Osteoblast (primary cell): Measurements from ENCODE around the gene CBX1. TPM values are rescaled to one million over a fixed set of nuclear protein-coding genes. Genes with fewer than 3 reads are reported as not detected.

Experiments
- DNase-seq: peaks from one replicate; pipeline ENCODE4 v3.0.0; 2011; ENCODE audit warnings: low spot score, mixed read lengths; ENCODE audit not compliant: insufficient read length; ENCODE audit errors: missing footprints
- H2AFZ ChIP-seq: 2 replicates; pipeline ENCODE4 v1.6.0; 2011; ENCODE audit warnings: mild to moderate bottlenecking, low read length
- H3K27ac ChIP-seq: 2 replicates; pipeline ENCODE4 v1.5.1; 2011; ENCODE audit warnings: mild to moderate bottlenecking, low read depth, low read length, moderate library complexity
- H3K27me3 ChIP-seq: 2 replicates; pipeline ENCODE4 v1.6.0; 2012; ENCODE audit warnings: mild to moderate bottlenecking, control low read depth, inconsistent platforms, low read length, moderate library complexity; ENCODE audit not compliant: insufficient read depth
- H3K36me3 ChIP-seq: 2 replicates; pipeline ENCODE4 v1.5.1; 2011; ENCODE audit warnings: mild to moderate bottlenecking, low read length, control low read depth, moderate library complexity; ENCODE audit not compliant: insufficient read depth
- H3K4me1 ChIP-seq: 2 replicates; pipeline ENCODE4 v1.5.1; 2011; ENCODE audit warnings: mild to moderate bottlenecking, low read length, control low read depth, moderate library complexity; ENCODE audit not compliant: insufficient read depth
- H3K4me2 ChIP-seq: 2 replicates; pipeline ENCODE4 v1.6.0; 2011; ENCODE audit warnings: mild to moderate bottlenecking, low read length; ENCODE audit not compliant: insufficient read depth
- H3K4me3 ChIP-seq: fragments of 200-600 bp; sonication (generic); 3 replicates; pipeline ENCODE4 v1.5.1; 2012; ENCODE audit warnings: mild to moderate bottlenecking, low read length, inconsistent platforms; ENCODE audit not compliant: insufficient read depth
- H3K79me2 ChIP-seq: 2 replicates; pipeline ENCODE4 v1.6.0; 2012; ENCODE audit warnings: mild to moderate bottlenecking, low read length, control low read depth, inconsistent platforms; ENCODE audit not compliant: insufficient read depth
- H3K9me3 ChIP-seq: 2 replicates; pipeline ENCODE4 v1.5.1; 2011; ENCODE audit warnings: low read depth, low read length, control low read depth
- H4K20me1 ChIP-seq: 2 replicates; pipeline ENCODE4 v1.6.0; 2012; ENCODE audit warnings: mild to moderate bottlenecking, low read length, control low read depth; ENCODE audit not compliant: insufficient read depth
- total RNA-seq: library from RNA; depleted of rRNA; stranded (reverse); fragments of >200 nt; gene quantifications from 2 replicates; pipeline ENCODE4 v1.2.3, GENCODE V29; 2012
- TF ChIP-seq, protein P1 (sequence below): IDR thresholded peaks from 2 replicates; pipeline ENCODE4 v1.5.1; 2011; ENCODE audit warnings: mild to moderate bottlenecking, low read depth, low read length, moderate library complexity; ENCODE audit errors: extremely low read depth

Gene CBX1
- total RNA-seq, 1 donor, result 30.0 TPM

DNA sequence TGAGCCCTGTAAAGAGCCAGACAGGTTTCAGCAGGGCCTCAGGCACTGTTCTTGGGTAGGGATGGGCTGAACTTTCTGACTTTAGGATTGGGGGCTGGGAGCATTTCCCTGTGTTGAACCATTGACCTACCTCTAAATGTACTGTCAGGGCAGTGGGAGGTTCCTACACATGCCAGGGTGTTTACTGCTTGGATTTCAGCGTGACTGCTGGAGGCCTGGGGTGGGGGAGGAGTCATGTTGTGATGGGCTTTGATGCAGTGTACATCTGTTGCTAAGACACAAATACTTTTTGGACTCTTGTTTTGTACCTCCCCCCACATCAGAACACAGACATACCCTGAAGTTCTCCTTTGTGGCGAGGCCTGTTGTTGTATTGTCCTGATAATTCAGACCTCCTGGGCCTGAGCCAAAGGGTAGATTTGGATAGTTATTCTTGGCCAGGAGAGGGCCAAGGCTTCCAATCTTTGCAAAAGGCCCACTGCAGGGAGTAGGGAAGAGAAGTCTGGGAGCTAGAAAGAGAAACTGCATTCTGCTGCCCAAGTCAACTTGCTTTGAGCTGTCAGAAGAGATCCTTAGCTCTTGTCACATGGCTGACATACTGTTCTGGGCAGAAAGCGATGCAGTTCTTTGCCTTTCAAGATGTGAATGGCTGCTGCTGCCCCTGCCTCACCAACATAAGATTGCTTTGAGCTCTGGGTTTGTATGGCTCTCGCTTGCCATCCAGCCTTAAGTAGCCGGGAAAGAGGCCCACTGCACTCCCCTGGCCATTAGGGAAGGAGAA is 49.4 kb downstream of the CBX1 start:
- Histone ChIP-seq H3K4me1 (peaks cover 65% of the 10 kb centered on the region), H3K9me3 (no peaks in the 10 kb centered on the region), H4K20me1 (peaks cover 54% of the 10 kb centered on the region), H3K36me3 (peaks cover 26% of the 10 kb centered on the region), H2AFZ (no peak overlapping the region), H3K4me2 (peak overlapping the region; percentile 100), H3K27me3 (no peaks in the 10 kb centered on the region), H3K4me3 (peak overlapping the region; percentile 84), H3K27ac (peak overlapping the region; percentile 96), H3K79me2 (peaks cover 82% of the 10 kb centered on the region)
- peak; percentile 92 for DNase-seq
- TF ChIP-seq, protein P1, sequence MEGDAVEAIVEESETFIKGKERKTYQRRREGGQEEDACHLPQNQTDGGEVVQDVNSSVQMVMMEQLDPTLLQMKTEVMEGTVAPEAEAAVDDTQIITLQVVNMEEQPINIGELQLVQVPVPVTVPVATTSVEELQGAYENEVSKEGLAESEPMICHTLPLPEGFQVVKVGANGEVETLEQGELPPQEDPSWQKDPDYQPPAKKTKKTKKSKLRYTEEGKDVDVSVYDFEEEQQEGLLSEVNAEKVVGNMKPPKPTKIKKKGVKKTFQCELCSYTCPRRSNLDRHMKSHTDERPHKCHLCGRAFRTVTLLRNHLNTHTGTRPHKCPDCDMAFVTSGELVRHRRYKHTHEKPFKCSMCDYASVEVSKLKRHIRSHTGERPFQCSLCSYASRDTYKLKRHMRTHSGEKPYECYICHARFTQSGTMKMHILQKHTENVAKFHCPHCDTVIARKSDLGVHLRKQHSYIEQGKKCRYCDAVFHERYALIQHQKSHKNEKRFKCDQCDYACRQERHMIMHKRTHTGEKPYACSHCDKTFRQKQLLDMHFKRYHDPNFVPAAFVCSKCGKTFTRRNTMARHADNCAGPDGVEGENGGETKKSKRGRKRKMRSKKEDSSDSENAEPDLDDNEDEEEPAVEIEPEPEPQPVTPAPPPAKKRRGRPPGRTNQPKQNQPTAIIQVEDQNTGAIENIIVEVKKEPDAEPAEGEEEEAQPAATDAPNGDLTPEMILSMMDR, result peak; percentile 23

DNA sequence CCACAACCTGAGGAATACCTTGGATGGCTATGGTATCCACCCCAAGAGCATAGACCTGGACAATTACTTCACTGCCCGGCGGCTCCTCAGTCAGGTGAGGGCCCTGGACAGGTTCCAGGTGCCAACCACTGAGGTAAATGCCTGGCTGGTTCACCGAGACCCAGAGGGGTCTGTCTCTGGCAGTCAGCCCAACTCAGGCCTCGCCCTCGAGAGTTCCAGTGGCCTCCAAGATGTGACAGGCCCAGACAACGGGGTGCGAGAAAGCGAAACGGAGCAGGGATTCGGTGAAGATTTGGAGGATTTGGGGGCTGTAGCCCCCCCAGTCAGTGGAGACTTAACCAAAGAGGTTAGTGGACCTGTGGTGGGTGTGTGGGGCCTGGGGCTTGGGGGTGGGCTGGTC is 50.0 kb downstream of the CBX1 start:
- Histone ChIP-seq H2AFZ (no peak overlapping the region), H3K79me2 (peaks cover 82% of the 10 kb centered on the region), H3K36me3 (peaks cover 20% of the 10 kb centered on the region), H3K27me3 (no peaks in the 10 kb centered on the region), H3K27ac (peak overlapping the region; percentile 96), H3K4me3 (peak overlapping the region; percentile 84), H3K4me2 (peak overlapping the region; percentile 100), H4K20me1 (peaks cover 52% of the 10 kb centered on the region), H3K4me1 (peaks cover 71% of the 10 kb centered on the region), H3K9me3 (no peaks in the 10 kb centered on the region)
- TF ChIP-seq, protein P1, result no peak
- DNase-seq, result no peak

DNA sequence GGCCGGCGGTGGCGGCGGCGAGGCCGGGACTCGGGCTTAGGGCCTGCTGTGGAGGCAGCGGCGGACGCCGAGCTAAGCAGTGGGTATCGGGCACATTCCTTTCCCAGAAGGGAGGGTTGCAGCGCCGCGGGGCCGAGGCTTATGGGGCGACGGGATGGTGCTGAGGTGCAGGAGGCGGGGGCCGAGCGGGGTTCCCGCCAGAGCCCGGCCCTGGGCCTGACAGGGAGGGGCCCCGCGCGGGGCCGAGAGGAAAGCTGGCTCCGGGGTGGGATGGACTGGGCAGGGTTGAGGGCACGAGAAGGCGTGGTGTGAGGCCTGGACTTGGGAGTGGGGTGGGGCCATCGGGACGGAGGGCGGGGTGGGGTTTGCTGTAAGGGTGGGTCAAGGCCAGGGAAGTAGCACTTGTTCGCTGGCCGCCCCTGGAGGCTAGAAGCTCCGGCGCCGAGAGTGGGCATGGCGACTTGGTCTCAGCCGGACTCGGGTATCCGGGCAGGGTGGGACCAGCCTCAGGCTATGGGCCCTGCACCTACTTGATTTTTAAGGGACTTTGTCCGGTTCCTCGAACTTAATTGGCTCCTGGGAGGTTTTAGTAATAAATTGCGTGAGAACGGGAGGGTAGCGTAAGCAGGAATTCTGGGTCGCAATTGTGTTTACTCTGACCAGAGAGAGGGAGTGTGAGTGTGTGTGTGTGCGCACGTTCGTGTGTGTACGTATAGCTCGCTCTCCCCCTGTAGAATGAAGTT is 52.7 kb downstream of the CBX1 start:
- H3K27me3 ChIP-seq, result no peaks in the 10 kb centered on the region
- peak; percentile 94 for DNase-seq
- peak overlapping the region; percentile 69 for H2AFZ ChIP-seq
- peak overlapping the region; percentile 100 for H3K4me2 ChIP-seq
- H3K36me3 ChIP-seq, result peaks cover 9% of the 10 kb centered on the region
- TF ChIP-seq, protein P1, result no peak
- H3K4me1 ChIP-seq, result peaks cover 69% of the 10 kb centered on the region
- H4K20me1 ChIP-seq, result peaks cover 31% of the 10 kb centered on the region
- no peaks in the 10 kb centered on the region for H3K9me3 ChIP-seq
- H3K79me2 ChIP-seq, result peaks cover 56% of the 10 kb centered on the region
- H3K4me3 ChIP-seq, result peak overlapping the region; percentile 84
- peak overlapping the region; percentile 96 for H3K27ac ChIP-seq
